GM21381 (cell line): Measurements from ENCODE around the gene CAMK1D.
A peak's percentile ranks its signal among the peaks of the same experiment; 100 is the strongest.
"Not testable (repeated sequence)": the region's sequence is repeated elsewhere in the genome, so short reads cannot be mapped to it uniquely, and the experiment has no call there.

ENCODE experiments used
- ATAC-seq: cut with Tn5 transposase; IDR thresholded peaks from one replicate; pipeline ENCODE4 v1.9.1; 2021; ENCODE audit warnings: mild to moderate bottlenecking, moderate library complexity; ENCODE audit not compliant: unreplicated experiment

The CAMK1D gene

DNA sequence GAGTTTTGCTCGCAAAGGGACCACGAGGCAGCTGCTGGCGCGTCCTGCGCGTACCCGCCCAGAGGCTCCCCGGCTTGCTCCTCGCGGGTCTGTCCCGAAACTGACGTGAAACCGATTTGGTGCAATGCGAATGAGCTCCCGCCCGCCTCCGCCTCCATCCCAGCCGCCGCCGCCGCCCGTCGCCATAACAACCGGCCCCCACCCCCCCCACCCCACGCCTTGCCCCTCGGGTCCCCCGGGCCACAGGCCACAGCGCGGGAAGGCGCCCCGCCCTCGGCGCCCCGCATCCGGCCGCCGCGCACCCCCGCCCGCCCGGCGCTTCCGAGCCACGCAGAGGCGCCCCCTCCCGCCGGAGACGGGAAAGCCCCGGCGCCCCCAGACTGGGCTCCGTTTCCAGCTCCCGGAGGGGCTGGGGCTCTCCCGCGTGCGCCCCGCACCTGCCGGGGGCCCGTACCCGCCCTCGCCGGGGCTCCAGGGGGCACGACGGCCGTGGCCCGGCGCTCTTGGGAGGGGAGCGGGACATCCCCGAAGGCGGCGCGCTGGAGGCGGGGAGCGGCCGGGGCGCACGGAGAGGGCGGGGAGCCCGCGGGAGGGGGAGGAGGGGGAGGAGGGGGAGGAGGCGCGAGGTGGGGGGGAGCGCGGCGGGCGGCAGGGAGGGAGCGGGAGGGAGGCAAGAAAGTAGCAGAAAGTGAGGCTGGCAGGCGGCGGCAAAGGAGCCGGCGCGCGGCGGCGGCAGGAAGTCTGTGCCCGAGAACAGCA, at the start of gene CAMK1D:
TSS of gene CAMK1D (plus strand) at position 678 of the 759 bp plus-strand sequence.
- ATAC-seq = peak; percentile 47

DNA sequence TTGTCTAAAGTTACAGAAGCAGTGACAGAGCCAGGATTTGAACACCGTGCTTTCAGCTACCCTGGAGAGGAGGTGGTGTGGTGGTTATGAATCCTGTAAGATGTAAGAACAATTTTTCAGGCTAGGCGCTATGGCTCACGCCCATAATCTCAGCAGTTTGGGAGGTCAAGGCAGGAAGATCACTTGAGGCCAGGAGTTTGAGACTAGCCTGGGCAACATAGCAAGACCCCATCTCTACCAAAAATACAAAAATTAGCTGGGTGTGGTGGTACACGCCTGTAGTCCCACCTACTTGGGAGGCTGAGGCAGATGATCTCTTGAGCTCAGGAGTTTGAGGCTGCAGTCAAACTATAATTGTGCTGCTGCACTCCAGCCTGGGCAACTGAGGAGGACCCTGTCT, 48.3 kb upstream of the CAMK1D start:
- not testable (repeated sequence) for ATAC-seq

DNA sequence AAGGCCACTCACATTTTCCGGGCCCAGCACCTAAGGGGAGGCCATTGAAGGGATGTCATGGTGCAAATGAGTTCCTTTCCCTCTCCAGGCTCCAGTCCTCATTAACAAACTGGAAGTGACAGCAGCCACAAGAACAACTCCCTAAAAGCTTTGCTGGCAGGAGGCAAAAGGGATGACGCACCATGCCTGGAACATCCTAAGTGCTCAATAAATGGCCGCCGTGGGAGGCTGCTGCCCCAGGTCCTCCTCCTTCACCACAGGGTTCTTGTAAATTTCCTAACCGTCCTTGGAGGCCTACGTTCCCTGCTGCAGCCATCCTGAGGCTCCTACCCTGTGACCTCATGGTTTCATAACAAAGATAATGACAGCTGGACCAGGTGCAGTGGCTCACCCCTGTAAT, 41.3 kb upstream of the CAMK1D start:
- no peak for ATAC-seq

DNA sequence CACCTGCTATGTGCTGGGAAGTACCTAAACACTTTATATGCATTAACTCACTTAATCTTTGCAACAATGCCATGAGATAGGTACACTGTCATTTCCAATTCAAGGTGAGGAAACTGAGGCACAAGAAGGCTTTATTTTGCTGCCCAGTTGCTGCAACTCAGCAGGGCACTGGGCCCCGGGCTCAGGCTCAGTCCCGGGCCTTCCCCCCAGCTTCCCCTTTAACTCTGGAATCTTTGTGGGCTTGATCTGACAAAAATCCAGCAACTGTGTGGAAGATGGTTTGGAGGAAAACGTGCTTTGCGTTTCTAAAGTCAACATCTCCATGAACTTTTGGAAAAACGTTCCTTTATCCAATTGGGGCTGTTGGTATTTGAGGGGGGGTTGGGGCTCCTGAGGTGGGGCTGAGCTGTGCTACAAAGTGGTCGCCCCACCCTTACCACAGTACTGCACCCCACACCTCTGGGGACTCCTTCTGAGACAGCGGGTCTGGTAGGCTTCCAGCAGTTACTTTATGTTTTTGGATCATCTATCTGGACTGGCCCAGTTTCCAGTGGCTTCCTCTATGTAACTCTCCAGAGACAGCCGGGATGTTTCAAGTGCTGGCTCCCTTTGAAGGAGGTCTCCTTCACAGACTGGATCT, 40.5 kb upstream of the CAMK1D start:
- ATAC-seq = no peak

DNA sequence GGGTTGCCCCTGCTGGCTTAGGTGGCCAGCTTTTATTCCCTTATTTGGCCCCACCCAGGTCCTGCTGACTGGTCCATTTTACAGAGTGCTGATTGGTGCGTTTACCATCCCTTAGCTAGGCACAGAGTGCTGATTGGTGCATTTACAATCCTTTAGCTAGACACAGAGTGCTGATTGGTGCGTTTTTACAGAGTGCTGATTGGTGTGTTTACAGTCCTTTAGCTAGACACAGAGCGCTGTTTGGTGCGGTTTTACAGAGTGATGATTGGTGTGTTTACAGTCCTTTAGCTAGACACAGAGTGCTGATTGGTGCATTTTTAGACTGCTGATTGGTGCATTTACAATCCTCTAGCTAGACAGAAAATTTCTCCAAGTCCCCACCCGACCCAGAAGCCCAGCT, 39.6 kb upstream of the CAMK1D start:
- not testable (repeated sequence) for ATAC-seq

DNA sequence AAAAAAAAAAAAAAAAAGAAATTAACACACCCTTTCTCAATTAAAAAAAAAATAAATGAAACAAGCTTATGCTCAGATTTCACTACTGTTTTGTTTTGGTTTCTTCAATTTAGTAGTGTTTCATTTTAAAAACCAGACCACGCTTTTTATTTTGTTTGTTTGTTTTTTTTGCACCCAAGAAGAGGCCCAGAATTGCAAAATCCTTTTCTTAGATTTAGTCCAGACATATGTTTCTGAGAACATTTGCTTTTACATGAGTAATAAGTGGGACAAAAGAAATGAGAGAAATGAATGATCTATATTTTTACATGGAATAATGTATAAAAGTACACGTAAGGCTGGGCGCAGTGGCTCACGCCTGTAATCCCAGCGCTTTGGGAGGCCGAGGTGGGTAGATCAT, 34.5 kb upstream of the CAMK1D start:
- ATAC-seq = no peak

DNA sequence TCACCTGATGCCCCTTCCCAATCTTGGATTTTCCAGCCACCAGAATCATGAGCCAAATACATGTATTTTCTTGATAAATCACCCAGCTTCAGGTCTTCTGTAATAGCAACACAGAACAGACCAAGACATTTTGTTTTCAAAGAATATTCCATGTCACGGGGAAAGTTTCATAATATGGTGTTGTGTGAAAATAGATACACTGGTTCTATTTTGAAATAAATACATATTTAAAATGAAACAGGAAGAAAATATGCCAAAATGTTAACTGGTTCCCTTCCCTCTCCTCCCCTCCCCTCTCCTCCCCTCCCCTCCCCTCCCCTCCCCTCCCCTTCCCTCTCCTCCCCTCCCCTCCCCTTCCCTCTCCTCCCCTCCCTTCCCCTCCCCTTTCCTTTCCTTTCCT, 30.3 kb upstream of the CAMK1D start:
- no peak for ATAC-seq

DNA sequence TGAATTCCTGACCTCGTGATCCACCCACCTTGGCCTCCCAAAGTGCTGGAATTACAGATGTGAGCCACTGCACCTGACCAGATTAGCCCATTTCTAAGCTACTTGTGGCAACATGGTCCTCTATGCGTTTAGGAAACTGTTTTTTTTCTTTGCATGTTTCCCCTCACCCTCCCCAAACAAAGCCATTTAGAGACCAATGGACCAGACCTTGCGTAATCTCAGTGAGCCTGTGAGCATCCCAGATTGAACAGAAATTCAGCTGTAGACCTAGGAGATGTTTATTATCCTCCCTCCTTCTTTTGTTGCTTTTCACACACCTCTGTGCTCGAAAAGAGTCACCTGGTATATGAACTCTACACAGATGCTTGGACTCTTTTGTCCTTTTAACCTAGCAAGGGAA, 28.5 kb upstream of the CAMK1D start:
- ATAC-seq = no peak

DNA sequence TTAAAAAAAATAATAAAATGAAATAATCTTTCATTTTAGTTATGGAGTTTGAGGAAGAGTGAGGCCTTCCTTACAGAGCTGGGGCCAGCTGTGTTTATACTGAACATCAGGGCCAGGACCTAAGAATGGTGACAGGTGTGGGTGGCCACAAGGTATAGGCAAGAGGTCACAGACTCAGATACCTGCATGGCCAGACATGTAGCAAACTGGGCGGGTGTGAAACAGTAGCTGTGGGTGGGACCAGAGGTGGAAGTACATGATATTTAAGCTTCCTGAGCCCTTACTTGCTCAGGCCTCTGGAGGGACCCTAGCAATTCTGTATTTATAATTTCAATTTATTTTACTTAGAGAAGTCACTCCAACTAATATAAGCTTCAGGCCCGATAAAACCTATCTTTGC, 27.7 kb upstream of the CAMK1D start:
- ATAC-seq = no peak

DNA sequence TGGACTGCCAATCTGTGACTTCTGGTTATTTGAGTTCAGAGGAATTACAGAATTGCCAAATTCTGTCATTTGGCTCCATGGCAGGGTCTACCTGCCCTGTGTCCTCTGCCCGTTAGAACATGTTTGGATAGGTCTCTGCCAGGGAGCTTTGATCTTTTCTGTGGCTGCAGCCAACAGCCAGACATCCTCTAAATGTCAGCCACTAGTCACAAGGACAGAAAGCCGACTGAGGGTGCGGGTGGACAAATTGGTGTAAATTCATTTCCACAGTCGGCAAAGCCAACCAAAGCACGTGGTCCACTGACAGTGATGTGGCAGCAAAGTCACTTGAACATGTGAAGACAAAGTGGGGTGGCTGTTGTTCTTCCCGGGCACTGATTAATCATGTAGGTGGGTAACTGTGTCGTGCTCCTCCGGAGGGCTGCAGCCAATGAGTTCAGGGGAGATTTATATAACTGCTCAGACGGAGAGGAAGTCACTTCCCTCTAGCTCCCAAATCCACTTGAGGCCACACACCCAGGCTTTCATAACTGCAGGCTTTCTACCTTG, 26.7 kb upstream of the CAMK1D start:
- no peak for ATAC-seq

DNA sequence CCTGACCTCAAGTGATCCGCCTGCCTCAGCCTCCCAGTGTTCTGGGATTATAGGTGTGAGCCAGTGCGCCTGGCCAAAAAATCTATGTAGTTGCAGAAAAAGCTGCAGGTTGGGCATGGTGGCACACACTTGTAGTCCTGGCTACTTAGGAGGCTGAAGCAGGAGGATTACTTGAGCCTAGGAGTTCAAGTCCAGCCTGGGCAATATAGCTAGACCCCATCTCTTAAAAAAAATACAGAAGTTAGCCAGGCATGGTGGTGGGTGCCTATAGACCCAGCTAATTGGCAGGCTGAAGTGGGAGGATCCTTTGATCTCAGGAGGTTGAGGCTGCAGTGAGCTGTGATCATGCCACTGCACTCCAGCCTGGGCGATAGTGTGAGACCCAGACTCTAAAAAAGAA, 24.8 kb upstream of the CAMK1D start:
- no peak for ATAC-seq

DNA sequence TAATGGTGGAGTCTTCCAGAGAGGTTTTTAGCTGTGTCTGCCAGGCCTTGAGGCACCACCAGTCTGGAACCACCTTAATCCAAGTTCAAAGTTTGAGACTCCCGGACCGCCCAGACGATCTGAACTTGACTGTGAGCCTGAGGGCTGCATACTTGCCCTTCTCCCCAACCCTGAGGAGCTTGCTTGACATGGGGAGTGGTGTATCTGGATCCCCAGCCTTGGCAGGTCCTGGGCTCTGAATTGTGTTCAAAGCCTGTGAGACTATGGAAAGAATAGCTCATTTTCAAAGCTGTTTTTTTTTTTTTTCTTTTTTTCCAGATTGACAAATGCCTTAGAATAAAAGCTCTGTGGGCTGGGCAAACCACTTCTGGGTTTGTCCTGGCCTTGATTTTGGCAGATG, 22.3 kb upstream of the CAMK1D start:
- ATAC-seq = no peak

DNA sequence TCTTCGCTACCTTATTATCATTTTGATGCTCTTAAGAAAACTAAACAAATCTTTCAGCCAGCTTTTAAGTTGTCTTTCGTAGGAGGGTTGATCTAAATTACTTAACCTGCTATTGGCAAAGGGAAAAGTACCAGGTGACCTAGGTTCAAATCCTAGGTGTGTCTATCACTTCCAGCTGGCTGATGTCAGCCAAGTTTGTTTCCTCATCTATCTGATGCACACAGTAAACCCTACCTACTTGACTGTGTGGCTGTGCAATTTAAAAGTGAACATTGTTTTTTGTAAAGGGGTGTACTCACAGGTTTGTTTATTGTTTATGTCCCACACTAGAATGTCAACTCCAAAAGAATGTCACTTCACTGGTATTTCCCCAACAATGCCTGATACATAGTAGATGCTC, 21.9 kb upstream of the CAMK1D start:
- no peak for ATAC-seq

DNA sequence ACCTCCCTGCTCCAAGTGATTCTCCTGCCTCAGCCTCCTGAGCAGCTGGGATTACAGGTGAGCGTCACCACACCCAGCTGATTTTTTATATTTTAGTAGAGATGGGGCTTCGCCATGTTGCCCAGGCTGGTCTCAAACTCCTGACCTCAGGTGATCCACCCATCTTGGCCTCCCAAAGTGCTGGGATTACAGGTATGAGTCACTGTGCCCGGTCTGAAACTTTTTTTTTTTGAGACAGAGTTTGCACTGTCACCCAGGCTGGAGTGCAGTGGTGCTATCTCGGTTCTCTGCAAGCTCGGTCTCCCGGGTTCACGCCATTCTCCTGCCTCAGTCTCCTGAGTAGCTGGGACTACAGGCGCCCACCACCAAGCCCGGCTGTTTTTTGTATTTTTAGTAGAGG, 21.0 kb upstream of the CAMK1D start:
- not testable (repeated sequence) for ATAC-seq

DNA sequence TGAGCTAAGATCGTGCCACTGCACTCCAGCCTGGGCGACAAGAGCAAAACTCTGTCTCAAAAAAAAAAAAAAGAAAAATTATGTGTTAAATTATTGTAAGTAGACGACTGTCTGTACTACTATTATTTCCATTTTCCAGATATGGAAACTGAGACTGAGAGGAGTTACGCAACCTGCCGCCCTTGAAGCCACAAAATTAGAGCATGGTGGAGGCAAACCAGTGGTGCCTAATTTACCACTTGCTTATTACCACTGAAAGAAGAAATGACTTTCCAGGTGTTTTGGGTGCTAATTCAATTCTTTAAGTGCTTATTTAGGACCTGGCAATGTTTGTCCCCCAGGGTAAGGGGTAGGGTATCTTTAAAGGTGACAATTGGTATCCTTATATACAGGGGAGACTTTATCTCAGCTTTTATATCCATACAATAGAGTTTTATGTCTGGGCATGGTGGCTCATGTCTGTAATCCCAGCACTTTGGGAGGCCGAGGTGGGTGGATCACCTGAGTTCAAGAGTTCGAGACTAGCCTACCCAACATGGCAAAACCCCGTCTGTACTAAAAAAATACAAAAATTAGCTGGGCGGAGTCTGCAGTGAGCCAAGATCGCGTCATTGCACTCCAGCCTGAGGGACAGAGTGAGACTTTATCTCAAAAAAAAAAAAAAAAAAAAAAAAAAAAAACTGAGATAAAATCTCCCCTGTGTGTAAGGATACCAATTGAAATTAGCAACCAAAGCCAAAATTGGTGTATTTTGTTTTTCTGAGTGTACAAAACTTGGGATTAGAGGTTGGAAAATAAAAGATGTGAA, 16.6 kb upstream of the CAMK1D start:
- ATAC-seq = no peak

DNA sequence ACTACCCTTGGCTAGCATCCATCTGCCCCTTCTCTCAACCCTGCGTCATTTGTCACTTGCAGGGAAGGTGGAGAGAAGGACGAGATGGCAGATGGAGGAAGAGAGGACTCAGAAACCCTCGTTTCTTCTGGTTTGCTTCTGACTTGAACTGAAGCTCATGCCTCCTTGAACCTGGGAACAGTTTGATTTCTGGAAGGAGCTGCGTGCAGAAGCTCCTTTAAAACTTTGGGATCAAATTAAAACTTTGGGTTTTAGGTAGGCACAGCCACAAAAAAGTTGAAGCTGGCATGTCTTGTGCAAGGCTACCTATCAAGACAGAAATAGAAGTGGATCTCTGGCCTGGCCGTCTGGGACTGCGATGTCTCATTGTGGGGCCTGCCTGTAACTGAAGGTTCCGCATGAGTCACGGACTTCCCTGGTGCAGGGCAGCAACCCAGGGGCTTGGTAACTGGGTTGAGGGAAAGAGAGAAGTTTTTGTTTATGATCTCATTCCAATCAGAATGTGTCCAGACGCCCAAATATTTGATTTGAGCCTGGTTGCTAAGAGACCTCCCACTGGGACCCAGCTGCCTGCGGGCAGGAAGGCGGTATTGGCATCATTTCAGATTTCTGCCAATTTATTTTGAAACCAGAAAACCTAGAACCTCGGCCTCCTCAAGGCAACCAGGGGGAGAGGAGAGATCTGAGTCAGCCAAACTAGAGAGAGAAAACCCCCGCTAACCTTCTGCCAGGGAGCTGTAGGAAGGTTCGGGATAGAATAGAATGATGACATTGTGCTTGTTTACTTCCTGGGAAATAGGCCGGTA, 15.8 kb upstream of the CAMK1D start:
- peak; percentile 66 for ATAC-seq

DNA sequence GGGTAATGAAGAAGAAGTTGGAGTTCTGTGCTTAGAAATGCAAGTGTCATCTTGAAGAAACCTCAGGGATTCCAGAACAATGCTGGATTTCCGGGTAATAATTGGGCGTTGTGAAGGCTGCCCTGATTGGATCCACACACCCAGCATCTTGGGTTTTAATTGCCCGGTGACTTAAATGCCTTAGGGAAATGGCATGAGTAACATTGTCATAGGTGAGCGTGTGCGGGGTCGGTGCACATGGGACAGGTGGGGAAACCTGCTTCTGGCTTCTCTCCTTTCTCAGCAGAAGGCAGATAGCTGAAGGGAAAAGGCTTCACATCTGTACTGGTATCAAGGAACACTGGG, 15.2 kb upstream of the CAMK1D start:
- no peak for ATAC-seq

DNA sequence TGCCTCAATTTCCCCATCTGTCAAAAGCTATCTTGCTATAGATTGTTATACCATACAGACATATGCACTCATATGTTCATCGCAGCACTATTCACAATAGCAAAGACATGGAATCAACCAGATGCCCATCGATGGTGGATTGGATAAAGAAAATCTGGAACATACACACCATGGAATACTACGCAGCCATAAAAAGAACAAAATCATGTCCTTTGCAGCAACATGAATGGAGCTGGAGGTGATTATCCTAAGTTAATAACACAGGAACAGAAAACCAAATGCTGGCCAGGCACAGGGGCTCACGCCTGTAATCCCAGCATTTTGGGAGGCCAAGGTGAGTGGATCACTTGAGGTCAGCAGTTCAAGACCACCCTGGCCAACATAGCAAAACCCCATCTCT, 14.2 kb upstream of the CAMK1D start:
- ATAC-seq = not testable (repeated sequence)

DNA sequence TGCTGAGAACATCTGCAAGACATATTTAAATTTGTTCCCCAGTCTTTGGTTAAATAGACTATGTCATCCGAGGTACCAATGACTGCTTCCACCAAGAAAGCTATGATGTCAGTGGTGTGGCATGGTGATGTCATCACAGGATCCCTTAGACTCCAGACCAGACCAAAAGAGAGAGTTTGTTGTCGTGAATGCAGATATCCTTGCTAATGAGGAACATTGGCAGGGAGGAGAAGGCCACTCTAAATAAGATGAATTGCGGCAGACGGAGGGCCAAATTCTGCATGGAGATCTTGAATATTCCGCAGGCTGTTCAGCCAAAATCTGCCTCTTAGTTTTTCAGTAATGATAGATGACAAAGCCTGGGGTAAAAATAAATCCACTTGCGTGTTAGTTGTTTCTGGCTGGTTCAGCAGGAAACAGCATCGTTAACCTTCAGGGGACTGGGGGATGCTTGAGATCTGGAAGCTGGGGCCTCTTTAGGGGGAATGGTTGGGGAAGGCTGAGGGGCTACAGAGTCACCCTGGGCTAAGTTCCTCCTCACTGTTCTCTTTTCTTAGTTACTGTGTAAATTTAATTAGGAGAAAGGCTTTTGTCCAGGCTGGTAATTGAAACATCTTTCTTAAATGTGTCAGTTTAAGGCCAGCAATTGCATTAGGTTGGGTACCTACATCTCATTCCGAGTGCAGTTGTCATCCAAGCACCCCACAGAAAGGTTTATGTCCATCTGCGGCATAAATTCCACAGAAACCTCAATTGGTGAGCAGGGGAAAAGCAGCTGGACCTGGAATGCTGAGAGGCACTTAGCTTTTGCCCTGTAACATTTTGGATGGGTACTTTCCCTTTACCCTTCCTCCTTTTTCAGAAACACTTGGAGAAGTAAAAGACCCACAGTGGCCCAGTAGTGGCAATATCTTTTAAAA, 11.6 kb upstream of the CAMK1D start:
- ATAC-seq = no peak

DNA sequence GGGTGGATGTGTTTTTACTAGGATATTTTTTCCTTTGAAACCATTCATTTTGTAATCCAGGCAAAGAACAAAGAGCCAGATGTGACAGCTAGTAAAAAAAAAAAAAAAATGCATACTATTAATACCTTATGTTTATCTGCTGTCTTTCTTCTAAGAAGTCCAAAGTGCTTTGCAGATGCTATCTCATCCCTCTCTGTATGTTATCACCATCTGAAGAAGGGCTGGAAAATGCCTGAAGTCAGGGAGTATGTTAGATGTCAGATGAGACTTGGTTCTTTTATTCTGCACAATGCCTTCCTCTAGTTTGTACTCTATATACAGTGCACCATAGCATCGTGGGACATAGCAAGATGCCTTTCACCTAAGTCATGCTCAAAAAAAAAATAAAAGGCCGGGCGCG, 10.4 kb upstream of the CAMK1D start:
- ATAC-seq = no peak
